HG03025 (cell line): Measurements from ENCODE around the gene RANBP3.
"Not testable (repeated sequence)": the region's sequence is repeated elsewhere in the genome, so short reads cannot be mapped to it uniquely, and the experiment has no call there.

Experiments used
- ATAC-seq: cut with Tn5 transposase; IDR thresholded peaks from one replicate; pipeline ENCODE4 v1.9.1; 2021; ENCODE audit warnings: mild to moderate bottlenecking, moderate library complexity; ENCODE audit not compliant: unreplicated experiment, low FRiP score

RANBP3 gene

GRCh38 chr19:6007866-6008265 is 29.9 kb upstream of the RANBP3 start:
- no peak for ATAC-seq

GRCh38 chr19:6006896-6007295 is 29.0 kb upstream of the RANBP3 start:
- ATAC-seq, result no peak

GRCh38 chr19:6006070-6006446 is 28.1 kb upstream of the RANBP3 start:
- not testable (repeated sequence) for ATAC-seq

- ATAC-seq, result no peak
Observed at GRCh38 chr19:6005321-6006069, 27.6 kb upstream of the RANBP3 start.

GRCh38 chr19:6003976-6004375 is 26.0 kb upstream of the RANBP3 start:
- no peak for ATAC-seq

- ATAC-seq, result no peak
Observed at GRCh38 chr19:6002591-6002990, 24.7 kb upstream of the RANBP3 start.

GRCh38 chr19:6000228-6000847 is 22.4 kb upstream of the RANBP3 start:
- no peak for ATAC-seq

GRCh38 chr19:5999693-6000092 is 21.8 kb upstream of the RANBP3 start:
- ATAC-seq, result no peak

- no peak for ATAC-seq
Observed at GRCh38 chr19:5997371-5997770, 19.4 kb upstream of the RANBP3 start.

GRCh38 chr19:5996623-5997320 is 18.8 kb upstream of the RANBP3 start:
- no peak for ATAC-seq

- no peak for ATAC-seq
Observed at GRCh38 chr19:5996102-5996501, 18.2 kb upstream of the RANBP3 start.

- ATAC-seq, result no peak
Observed at GRCh38 chr19:5995606-5996005, 17.7 kb upstream of the RANBP3 start.

- no peak for ATAC-seq
Observed at GRCh38 chr19:5994405-5995165, 16.6 kb upstream of the RANBP3 start.

GRCh38 chr19:5993648-5994358 is 15.9 kb upstream of the RANBP3 start:
- no peak for ATAC-seq

- ATAC-seq, result no peak
Observed at GRCh38 chr19:5993201-5993600, 15.3 kb upstream of the RANBP3 start.

- ATAC-seq, result no peak
Observed at GRCh38 chr19:5992756-5993155, 14.8 kb upstream of the RANBP3 start.

- ATAC-seq, result no peak
Observed at GRCh38 chr19:5991244-5991838, 13.4 kb upstream of the RANBP3 start.

GRCh38 chr19:5990289-5990797 is 12.4 kb upstream of the RANBP3 start:
- ATAC-seq, result no peak

- ATAC-seq, result no peak
Observed at GRCh38 chr19:5989388-5990074, 11.6 kb upstream of the RANBP3 start.
